ENCODE data around the gene MAPK8IP1. TPM values are rescaled to one million over a fixed set of nuclear protein-coding genes. Genes with fewer than 3 reads are reported as not detected.

MAPK8IP1 gene
- total RNA-seq, 4 donors from 2014 or later: 7.5 to 20.6 (median 16.1) TPM

- H3K27ac ChIP-seq (replicated peaks in 1 of 4): no peak overlapping the region
- TF ChIP-seq CTCF (IDR thresholded peaks at IDR 0.05) (no peak), EP300 (IDR thresholded peaks at IDR 0.05) (no peak), POLR2AphosphoS5 (IDR thresholded peaks at IDR 0.05) (peak in 1 of 2 donors; percentile 8), POLR2A (IDR thresholded peaks at IDR 0.05; ENCODE audit: low read depth) (no peak)
- H3K4me3 ChIP-seq: peak overlapping the region; percentile 54 to 74 (median 58)
- H3K27me3 ChIP-seq: no peaks in the 10 kb centered on the region
- H3K4me1 ChIP-seq: peaks cover 3 to 15% (median 13%) of the 10 kb centered on the region in 4 donors
- intact Hi-C loops (cut with DNase I): no loop called here
- DNase-seq (ENCODE audit: extremely low spot score): no peak
- H3K36me3 ChIP-seq: peaks cover 9 to 25% (median 21%) of the 10 kb centered on the region in 4 donors
- H3K9me3 ChIP-seq: no peaks in the 10 kb centered on the region
- WGBS: 42% methylated on average over 15 of the region's 43 CpGs
Measured at GRCh38 chr11:45885921-45886721, 670 bp downstream of the MAPK8IP1 start.

DNA sequence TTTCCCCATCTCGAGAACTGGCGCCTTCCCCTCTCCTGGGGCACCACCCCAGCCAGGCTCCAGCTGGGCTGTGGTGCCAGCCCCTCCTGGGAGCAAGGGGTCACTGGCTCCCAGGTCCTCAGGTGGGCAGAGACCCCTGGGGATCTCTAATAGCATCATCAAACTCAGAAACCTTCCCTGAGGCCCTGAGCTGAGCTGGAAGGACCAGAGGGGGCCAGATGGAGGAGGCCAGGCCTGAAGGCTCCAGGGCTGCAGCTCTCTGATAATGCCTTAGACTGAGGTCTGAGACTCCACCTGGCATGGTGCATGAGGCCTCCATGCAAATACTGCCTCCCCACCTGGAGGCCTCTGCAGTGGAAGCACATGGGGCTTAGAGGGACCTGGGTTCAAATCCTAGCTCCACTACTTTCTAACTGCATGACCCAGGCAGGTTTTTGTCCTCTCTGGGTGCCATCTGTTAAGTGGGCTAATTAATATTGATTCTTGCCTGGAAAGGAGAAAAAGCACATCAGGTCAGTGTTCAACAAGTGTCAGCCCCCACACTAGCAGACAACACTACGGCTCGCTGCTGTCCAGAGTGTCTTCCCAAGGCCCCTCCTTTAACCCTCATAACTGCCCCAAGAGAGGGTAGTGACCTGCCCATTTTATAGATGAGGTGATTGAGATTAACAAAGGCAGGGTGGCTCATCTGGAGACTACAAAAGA lies 1.5 kb downstream of the MAPK8IP1 start:
- TF ChIP-seq CTCF (IDR thresholded peaks at IDR 0.05): no peak
- no peak for TF ChIP-seq POLR2AphosphoS5 (IDR thresholded peaks at IDR 0.05)
- no peak for TF ChIP-seq POLR2A (IDR thresholded peaks at IDR 0.05; ENCODE audit: low read depth)
- no peak for TF ChIP-seq EP300 (IDR thresholded peaks at IDR 0.05)
- Histone ChIP-seq H3K4me3 (no peak overlapping the region), H3K4me1 (peaks cover 3 to 14% (median 12%) of the 10 kb centered on the region in 4 donors), H3K27me3 (no peaks in the 10 kb centered on the region), H3K27ac (replicated peaks in 1 of 4) (no peak overlapping the region), H3K9me3 (no peaks in the 10 kb centered on the region), H3K36me3 (peaks cover under 1 to 16% (median 13%) of the 10 kb centered on the region in 4 donors)
- DNase-seq (ENCODE audit: extremely low spot score): no peak
- WGBS: 93% methylated on average over 2 of the region's 4 CpGs
- intact Hi-C loops (cut with DNase I): no loop called here

GRCh38 chr11:45887587-45887986 lies 2.1 kb downstream of the MAPK8IP1 start:
- Histone ChIP-seq H3K36me3 (peaks cover 0 to 10% (median 7%) of the 10 kb centered on the region in 4 donors), H3K9me3 (no peaks in the 10 kb centered on the region), H3K4me1 (peaks cover 3 to 14% (median 12%) of the 10 kb centered on the region in 4 donors), H3K4me3 (no peak overlapping the region), H3K27me3 (no peaks in the 10 kb centered on the region), H3K27ac (replicated peaks in 1 of 4) (no peak overlapping the region)
- no peak for DNase-seq (ENCODE audit: extremely low spot score)
- TF ChIP-seq POLR2A (IDR thresholded peaks at IDR 0.05; ENCODE audit: low read depth) (no peak), CTCF (IDR thresholded peaks at IDR 0.05) (no peak), POLR2AphosphoS5 (IDR thresholded peaks at IDR 0.05) (no peak), EP300 (IDR thresholded peaks at IDR 0.05) (no peak)
- intact Hi-C loops (cut with DNase I): no loop called here
- WGBS: 94% methylated on average over 10 of the region's 10 CpGs

- Histone ChIP-seq H3K27ac (replicated peaks in 1 of 4) (no peak overlapping the region), H3K36me3 (no peaks in the 10 kb centered on the region), H3K9me3 (no peaks in the 10 kb centered on the region), H3K4me1 (peaks cover 3 to 14% (median 12%) of the 10 kb centered on the region in 4 donors), H3K4me3 (no peak overlapping the region), H3K27me3 (peaks cover 0 to 3% (median 0%) of the 10 kb centered on the region in 4 donors)
- intact Hi-C loops (cut with DNase I): no loop called here
- no peak for TF ChIP-seq EP300 (IDR thresholded peaks at IDR 0.05)
- DNase-seq (ENCODE audit: extremely low spot score): no peak
- 84% methylated on average over 8 of the region's 8 CpGs for WGBS
Measured at GRCh38 chr11:45889555-45889954, 4.1 kb downstream of the MAPK8IP1 start.

DNA sequence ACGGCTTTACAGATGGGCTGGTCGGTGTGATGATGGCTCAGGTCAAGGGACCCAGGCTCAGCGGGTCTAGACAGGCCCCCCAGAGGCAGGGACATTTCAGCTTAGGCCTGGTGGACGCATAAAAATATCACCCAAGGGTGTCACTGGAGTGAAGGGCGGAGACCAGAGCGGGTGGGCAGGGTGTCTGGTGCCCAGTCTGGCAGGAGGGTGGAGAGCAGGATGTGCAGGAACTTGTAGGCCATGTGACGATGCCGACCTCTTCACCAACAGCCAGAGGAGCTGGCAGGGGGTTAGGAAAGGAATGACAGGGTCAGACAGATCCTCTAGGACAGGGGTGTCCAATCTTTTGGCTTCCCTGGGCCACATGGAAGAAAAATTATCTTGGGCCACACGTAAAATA lies 4.5 kb downstream of the MAPK8IP1 start:
- 87% methylated on average over 9 of the region's 9 CpGs for WGBS
- TF ChIP-seq POLR2AphosphoS5 (IDR thresholded peaks at IDR 0.05) (no peak), EP300 (IDR thresholded peaks at IDR 0.05) (no peak), CTCF (IDR thresholded peaks at IDR 0.05) (no peak), POLR2A (IDR thresholded peaks at IDR 0.05; ENCODE audit: low read depth) (no peak)
- intact Hi-C loops (cut with DNase I): no loop called here
- Histone ChIP-seq H3K4me1 (peaks cover 3 to 13% (median 11%) of the 10 kb centered on the region in 4 donors), H3K9me3 (no peaks in the 10 kb centered on the region), H3K27me3 (peaks cover 0 to 8% (median 0%) of the 10 kb centered on the region in 4 donors), H3K27ac (replicated peaks in 1 of 4) (no peak overlapping the region), H3K4me3 (no peak overlapping the region), H3K36me3 (no peaks in the 10 kb centered on the region)
- no peak for DNase-seq (ENCODE audit: extremely low spot score)

Measured in esophagus muscularis mucosa (tissue), 4 donors.